ENCODE results near the gene NEURL1B. TPM values are rescaled to one million over a fixed set of nuclear protein-coding genes. Genes with fewer than 3 reads are reported as not detected.

NEURL1B gene
- total RNA-seq, 2 donors from 2014 or later: 17.3 to 17.6 TPM

DNA sequence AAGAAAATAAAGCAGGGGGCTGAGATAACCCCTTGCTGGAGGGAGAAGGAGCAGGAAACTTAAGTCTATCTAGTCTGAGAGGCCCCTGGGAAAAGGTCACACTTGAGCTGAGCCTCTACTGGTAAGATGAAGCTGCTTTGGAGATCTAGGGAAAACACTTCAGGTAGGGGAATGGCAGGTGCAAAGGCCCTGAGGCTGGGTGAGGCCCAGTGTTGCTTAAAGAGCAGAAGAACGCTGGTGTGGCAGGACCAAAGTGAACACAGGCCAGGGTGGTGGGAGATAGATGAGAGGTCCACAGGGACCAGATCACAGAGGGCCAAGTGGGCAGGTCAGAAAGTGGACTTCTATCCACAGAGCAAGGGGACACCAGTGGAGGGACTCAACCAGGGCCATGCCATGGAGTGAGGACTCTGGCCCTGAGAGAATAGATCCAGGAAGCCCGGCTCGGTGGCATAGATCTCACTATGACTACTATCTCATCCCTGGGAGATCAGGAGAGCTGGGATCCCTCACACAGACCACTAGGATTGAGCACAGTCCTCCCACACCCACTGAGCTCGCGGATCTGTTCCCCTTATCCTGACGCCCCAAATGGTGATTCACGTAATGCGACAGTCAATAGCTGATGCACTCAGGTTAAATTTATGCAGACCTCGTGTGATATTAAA is 17.6 kb upstream of the NEURL1B start:
- Histone ChIP-seq H3K36me3 (no peaks in the 10 kb centered on the region), H3K27ac (no peak overlapping the region), H3K4me1 (ENCODE audit: control insufficient read depth in 1 of 2, low read depth in 2 of 2) (no peaks in the 10 kb centered on the region), H3K4me3 (no peak overlapping the region), H3K9me3 (no peaks in the 10 kb centered on the region), H3K27me3 (replicated peaks; ENCODE audit: insufficient read depth) (no peaks in the 10 kb centered on the region)
- TF ChIP-seq, protein P1, sequence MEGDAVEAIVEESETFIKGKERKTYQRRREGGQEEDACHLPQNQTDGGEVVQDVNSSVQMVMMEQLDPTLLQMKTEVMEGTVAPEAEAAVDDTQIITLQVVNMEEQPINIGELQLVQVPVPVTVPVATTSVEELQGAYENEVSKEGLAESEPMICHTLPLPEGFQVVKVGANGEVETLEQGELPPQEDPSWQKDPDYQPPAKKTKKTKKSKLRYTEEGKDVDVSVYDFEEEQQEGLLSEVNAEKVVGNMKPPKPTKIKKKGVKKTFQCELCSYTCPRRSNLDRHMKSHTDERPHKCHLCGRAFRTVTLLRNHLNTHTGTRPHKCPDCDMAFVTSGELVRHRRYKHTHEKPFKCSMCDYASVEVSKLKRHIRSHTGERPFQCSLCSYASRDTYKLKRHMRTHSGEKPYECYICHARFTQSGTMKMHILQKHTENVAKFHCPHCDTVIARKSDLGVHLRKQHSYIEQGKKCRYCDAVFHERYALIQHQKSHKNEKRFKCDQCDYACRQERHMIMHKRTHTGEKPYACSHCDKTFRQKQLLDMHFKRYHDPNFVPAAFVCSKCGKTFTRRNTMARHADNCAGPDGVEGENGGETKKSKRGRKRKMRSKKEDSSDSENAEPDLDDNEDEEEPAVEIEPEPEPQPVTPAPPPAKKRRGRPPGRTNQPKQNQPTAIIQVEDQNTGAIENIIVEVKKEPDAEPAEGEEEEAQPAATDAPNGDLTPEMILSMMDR (IDR thresholded peaks at IDR 0.05): no peak
- DNase-seq (ENCODE audit: low spot score) (no peak), ATAC-seq (ENCODE audit: insufficient number of reproducible peaks, low FRiP score, low read depth) (no peak)

DNA sequence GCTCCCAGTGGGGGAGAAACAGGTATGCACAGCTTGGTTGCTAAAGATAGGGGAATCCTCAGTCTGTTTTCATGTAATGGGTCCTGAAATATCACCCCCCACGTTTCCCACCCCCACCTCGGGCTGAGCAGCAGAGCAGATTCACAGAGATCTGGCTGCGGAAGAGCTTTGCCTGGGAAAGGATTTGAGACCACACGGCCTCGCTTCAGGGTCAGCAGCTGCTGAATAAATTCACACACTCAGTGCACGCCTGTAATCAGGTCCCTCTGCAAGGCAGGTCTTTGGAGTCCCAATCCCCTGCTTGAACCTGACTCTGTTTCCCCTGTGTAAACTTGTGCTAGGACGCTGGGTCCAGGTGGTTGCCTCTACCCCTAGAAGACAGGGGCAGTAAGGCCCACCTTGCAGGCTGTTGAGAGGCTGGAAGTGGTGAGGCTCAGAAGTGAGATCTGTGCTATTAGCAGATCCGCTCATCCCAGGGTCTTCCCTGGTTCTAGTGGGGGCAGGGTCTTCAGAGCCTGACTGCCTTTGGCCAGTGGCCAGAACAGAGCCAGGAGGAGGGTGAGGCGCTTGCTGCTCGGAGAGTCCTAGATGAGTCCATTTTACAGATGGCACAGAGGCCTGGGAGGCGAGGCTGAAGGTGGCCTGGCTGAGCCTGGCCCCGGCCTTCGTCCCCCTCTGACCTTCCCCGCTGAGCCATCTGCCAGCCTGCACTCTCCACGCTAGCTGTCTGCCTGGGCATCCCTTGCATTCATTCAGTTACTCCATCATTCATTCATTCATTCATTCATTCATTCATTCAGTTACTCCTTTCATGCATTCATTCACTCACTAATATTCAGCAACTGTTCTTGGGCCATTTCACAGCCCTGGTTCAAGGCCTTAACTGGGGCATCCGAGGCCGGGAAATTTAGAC is 16.7 kb upstream of the NEURL1B start:
- Histone ChIP-seq H3K4me3 (no peak overlapping the region), H3K4me1 (ENCODE audit: control insufficient read depth in 1 of 2, low read depth in 2 of 2) (no peaks in the 10 kb centered on the region), H3K9me3 (no peaks in the 10 kb centered on the region), H3K27ac (no peak overlapping the region), H3K36me3 (no peaks in the 10 kb centered on the region), H3K27me3 (replicated peaks; ENCODE audit: insufficient read depth) (no peaks in the 10 kb centered on the region)
- no peak for DNase-seq (ENCODE audit: low spot score)
- TF ChIP-seq, protein P1 (IDR thresholded peaks at IDR 0.05): no peak
- ATAC-seq (ENCODE audit: insufficient number of reproducible peaks, low FRiP score, low read depth): no peak

DNA sequence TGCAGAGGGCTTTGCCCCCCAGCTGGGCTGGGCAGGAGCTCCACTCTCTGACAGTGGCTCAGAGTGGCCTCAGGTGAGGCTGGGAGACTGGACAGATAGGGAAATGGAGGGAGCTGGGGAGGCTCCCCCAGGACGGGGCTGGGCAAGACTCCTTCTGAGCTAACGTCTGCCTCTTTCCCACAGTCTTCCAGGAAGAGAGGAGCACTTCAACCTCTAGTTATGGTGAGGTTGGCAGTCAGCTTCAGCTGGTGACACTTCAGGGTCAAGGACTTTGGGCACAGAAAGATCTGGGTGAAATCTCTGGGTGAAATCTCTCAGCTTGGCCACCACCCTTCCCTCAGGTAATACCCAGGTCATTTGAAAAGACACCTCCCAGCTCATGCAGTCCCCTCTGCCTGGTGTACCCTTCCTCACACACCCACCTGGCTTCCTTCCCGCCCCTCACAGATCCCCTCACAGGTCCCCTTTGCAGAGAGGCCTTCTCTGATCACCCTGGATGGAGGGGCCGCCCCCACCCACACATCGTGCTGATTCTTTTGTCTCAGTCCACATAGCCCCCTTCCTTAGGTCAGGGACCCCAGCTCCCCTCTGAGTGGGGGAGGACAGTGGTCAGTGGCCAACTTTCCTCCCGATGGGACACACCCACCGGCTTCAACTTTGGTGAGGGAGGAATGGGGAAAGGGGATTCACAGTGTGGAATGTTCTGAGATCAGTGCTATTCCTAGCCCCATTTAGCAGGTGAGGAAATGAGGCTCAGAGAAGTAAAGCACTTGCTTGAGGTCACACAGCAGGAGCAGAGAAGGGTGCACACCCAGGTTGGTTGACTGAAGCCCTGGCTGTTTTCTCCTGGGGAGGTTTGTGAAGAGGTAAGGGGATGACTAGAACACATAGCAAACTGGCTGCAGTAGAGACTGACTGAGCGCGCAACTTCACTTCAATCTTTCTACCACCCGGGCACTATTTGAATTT is 15.8 kb upstream of the NEURL1B start:
- ATAC-seq (ENCODE audit: insufficient number of reproducible peaks, low FRiP score, low read depth): no peak
- DNase-seq (ENCODE audit: low spot score): no peak
- Histone ChIP-seq H3K27me3 (replicated peaks; ENCODE audit: insufficient read depth) (no peaks in the 10 kb centered on the region), H3K4me3 (no peak overlapping the region), H3K4me1 (ENCODE audit: control insufficient read depth in 1 of 2, low read depth in 2 of 2) (no peaks in the 10 kb centered on the region), H3K27ac (no peak overlapping the region), H3K9me3 (no peaks in the 10 kb centered on the region), H3K36me3 (no peaks in the 10 kb centered on the region)
- TF ChIP-seq, protein P1 (IDR thresholded peaks at IDR 0.05): no peak

- no peaks in the 10 kb centered on the region for H3K9me3 ChIP-seq
- H3K36me3 ChIP-seq: no peaks in the 10 kb centered on the region
- no peaks in the 10 kb centered on the region for H3K4me1 ChIP-seq (ENCODE audit: control insufficient read depth in 1 of 2, low read depth in 2 of 2)
- no peaks in the 10 kb centered on the region for H3K27me3 ChIP-seq (replicated peaks; ENCODE audit: insufficient read depth)
- ATAC-seq (ENCODE audit: insufficient number of reproducible peaks, low FRiP score, low read depth) (no peak), DNase-seq (ENCODE audit: low spot score) (no peak)
- H3K27ac ChIP-seq: no peak overlapping the region
- no peak overlapping the region for H3K4me3 ChIP-seq
- TF ChIP-seq, protein P1 (IDR thresholded peaks at IDR 0.05): no peak
These were observed 15.0 kb upstream of the NEURL1B start for GRCh38 chr5:172626031-172626581.
